IPS-15b (cell line): ENCODE results near the gene SKI.

Experiments
- H3K27me3 ChIP-seq: one replicate; pipeline ENCODE4 v1.6.1; 2013; ENCODE audit warnings: low read length; ENCODE audit not compliant: control insufficient read depth, insufficient read depth
- H3K36me3 ChIP-seq: one replicate; pipeline ENCODE4 v1.6.1; 2013; ENCODE audit warnings: low read length; ENCODE audit not compliant: control insufficient read depth, insufficient read depth
- H3K4me1 ChIP-seq: one replicate; pipeline ENCODE4 v1.6.1; 2013; ENCODE audit warnings: mild to moderate bottlenecking, low read length; ENCODE audit not compliant: control insufficient read depth, insufficient read depth
- H3K4me3 ChIP-seq: one replicate; pipeline ENCODE4 v1.5.1; 2013; ENCODE audit warnings: low read depth, low read length
- H3K9ac ChIP-seq: one replicate; pipeline ENCODE4 v1.6.1; 2013; ENCODE audit warnings: low read depth, mild to moderate bottlenecking, low read length
- H3K9me3 ChIP-seq: one replicate; pipeline ENCODE4 v1.6.1; 2013; ENCODE audit warnings: mild to moderate bottlenecking, low read length; ENCODE audit not compliant: control insufficient read depth, insufficient read depth

The SKI gene

DNA sequence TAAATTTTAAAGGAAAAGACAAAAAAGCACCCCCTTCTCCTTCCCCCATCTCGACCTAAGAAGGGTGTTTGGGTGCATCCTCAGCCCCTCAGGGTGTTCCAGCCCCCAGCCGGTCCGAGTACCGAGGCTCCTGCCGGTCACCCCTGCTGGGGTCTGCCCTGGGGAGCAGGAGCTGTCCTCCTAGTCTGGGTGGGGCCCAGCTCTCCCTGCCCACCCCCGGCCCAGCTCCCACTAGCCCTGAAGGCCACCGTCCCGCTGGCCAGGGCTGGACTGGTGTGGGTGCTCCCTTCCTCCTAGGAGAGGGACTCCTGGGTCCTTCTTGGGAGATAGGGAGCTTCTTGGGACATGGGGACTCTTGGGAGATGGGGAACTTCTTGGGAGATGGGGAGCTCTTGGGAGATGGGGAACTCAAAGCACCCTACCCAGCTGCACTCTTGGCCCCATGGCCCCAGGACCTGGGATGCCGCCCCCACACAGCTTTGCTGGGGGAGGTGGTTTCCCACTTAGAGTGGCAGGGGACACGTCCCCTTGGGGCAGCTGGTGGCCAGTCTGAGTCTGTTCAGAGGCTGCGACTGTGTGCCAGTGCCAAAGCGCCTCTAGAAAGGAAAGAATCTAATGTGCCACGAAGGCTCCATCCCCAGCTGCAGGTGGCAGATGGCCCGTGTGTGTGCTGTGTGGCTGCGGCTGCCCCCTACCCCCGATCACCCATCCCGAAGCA, 118.7 kb downstream of the SKI start:
- H3K27me3 ChIP-seq: no peaks in the 10 kb centered on the region
- peaks cover 2% of the 10 kb centered on the region for H3K36me3 ChIP-seq
- no peak overlapping the region for H3K4me3 ChIP-seq
- H3K4me1 ChIP-seq: no peaks in the 10 kb centered on the region
- H3K9ac ChIP-seq: no peak overlapping the region
- H3K9me3 ChIP-seq: no peaks in the 10 kb centered on the region

DNA sequence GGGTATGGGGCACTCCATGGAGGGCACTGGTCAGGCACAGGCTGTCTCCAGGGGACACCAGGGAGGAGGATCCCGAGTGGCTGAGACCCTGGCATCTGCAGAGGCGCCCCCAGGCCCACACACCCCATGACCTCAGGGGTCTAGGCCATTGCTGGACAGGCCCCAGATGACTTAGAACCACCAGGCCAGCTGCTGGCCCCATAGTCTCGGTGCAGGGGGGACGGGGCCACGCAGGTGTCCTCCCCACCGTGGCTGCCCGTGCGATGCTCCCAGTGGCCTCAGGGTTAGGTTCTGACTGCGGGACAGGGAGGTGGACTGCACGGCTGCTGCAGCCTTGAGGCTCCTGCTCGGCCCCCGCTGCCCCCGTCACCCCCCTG, 119.3 kb downstream of the SKI start:
- no peak overlapping the region for H3K9ac ChIP-seq
- no peaks in the 10 kb centered on the region for H3K9me3 ChIP-seq
- H3K4me1 ChIP-seq: no peaks in the 10 kb centered on the region
- peaks cover 2% of the 10 kb centered on the region for H3K36me3 ChIP-seq
- H3K27me3 ChIP-seq: no peaks in the 10 kb centered on the region
- H3K4me3 ChIP-seq: no peak overlapping the region

DNA sequence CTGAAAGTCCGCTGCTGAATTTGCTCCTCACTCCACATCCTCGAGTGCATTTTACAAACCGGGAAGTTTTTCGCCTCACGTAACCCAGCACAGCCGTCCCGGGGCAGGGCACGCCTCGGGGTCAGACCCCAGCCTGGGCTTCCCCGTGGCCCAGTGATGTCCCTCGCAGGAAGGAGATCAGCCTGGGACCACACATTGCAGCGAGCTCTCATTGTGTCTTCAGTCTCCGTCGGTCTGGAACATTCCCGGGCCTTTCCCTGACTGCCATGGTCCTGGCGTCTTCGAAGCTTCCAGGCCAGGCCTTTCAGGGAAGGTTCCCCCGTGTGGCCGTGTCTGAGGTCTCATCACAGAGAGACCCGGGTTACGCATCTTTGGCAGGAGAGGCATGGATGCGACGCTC, 119.8 kb downstream of the SKI start:
- Histone ChIP-seq H3K4me1 (no peaks in the 10 kb centered on the region), H3K27me3 (no peaks in the 10 kb centered on the region), H3K9me3 (no peaks in the 10 kb centered on the region), H3K4me3 (no peak overlapping the region), H3K9ac (no peak overlapping the region), H3K36me3 (peaks cover 2% of the 10 kb centered on the region)

DNA sequence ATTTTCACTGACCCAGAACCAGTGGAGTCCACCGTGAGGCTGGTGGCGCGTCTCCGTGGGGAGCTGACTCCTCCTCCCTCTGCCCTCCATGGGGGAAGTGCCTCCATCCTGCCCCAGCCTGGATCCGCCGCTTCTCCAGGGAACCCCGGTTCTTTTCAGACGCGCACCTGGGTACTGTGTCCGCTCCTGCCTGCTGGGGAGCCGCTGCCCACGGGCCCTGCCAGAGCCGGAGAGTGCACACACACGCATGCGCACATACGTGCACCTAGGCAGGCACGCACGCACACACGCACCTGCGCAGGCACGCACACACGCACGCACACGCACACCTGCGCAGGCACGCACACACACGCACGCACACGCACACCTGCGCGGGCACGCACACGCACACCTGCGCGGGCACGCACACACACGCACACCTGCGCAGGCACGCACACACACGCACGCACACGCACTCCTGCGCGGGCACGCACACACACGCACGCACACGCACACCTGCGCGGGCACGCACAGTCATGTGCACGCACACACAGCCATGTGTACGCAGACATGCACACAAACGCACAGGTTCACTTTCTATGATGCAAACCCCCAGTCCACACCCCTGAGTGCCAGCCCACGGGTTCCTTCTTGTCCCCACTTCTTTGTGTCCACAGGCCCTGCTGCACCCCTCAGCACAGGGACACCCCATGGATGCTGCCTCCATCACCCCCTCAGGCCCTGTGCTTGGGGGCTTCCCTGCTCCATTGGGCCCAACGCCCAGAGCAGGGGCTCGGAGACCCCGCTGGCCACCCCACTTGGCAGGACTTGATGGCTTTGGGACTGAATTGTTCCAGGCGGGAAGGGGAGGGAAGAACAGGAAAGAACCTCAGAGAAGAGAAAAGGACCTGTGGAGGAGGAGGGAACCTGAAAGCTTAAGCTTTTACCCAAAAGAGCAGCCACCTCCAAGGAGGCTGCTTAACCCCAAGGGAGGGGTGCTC, 120.5 kb downstream of the SKI start:
- H3K27me3 ChIP-seq: no peaks in the 10 kb centered on the region
- peaks cover 2% of the 10 kb centered on the region for H3K36me3 ChIP-seq
- no peak overlapping the region for H3K9ac ChIP-seq
- no peaks in the 10 kb centered on the region for H3K9me3 ChIP-seq
- H3K4me1 ChIP-seq: no peaks in the 10 kb centered on the region
- H3K4me3 ChIP-seq: no peak overlapping the region

DNA sequence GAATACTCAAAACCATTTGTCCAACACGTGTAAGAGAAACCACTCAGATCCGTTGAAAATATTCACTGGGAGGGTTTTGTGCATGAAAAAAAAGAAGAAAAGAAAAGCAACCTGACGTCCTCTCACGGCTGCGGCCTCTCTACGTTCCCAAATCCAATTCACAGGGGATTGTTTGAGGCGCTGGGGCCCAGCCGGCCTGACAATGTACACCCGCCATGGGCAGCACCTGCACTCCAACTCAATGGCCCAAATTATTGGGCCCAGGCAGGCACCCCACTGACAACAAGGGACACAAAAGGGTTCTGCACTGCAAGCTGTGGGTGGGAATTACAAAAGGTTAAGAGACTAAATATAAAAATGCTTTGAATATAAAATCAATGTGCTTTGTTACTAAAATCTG, 121.7 kb downstream of the SKI start:
- H3K9me3 ChIP-seq: no peaks in the 10 kb centered on the region
- H3K36me3 ChIP-seq: no peaks in the 10 kb centered on the region
- H3K4me3 ChIP-seq: no peak overlapping the region
- H3K4me1 ChIP-seq: no peaks in the 10 kb centered on the region
- no peak overlapping the region for H3K9ac ChIP-seq
- H3K27me3 ChIP-seq: no peaks in the 10 kb centered on the region

DNA sequence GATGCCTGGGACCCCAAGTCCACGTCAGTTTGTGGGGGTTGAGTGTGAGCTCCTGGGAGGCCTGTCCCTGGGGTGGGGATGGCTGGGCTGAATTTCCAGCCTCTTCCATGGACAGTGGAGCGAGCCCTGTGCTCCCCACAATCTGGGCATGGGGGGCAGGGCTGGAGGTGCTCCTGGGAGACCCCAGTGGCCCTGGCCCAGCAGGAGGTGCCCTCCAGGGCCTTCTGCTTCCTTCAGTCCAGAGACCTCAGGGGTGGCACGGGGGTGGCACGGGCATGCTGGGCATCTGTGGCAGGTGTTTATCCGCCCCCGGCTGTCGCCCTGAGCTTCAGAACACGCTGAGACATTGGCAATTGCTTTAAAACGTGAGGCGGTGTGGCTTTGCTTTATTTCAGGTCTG, 122.4 kb downstream of the SKI start:
- H3K4me1 ChIP-seq: no peaks in the 10 kb centered on the region
- no peaks in the 10 kb centered on the region for H3K27me3 ChIP-seq
- no peaks in the 10 kb centered on the region for H3K9me3 ChIP-seq
- H3K9ac ChIP-seq: no peak overlapping the region
- no peak overlapping the region for H3K4me3 ChIP-seq
- no peaks in the 10 kb centered on the region for H3K36me3 ChIP-seq

DNA sequence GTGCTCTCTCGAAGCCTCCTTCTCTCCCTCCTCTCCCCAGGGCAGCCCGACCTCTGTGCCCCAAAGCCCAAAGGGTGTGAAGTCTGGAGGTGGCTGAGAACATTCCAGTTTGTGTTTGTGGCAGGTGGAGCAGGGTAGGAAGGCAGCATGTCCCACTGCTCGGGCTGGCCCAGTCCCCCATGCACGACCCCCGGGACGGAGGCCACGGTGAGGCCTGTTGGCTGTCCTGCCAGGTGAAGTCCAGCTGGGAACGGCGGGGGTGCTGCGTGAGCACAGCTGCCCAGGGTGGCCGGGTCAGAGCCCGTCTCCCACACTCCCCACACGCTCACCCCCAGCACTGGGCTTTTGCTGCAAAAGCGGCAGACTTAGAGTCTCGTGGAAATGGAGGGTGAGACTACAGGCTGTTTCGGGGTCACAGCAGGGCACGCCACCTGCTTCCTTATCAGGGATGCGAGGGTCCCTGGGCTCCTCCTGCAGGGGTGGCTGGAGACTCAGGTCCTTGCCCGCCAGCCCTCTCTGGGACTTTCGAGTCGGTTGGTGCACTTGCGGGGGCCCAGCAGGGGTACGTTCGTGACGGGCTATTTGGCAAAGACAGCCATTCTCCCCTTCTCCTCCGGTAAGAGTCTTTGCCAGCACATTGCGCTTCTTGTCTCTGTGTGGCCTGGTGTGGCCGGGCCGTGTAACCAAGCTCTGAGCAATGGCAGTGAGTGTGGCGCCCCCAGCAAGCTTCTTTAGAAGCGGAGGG, 123.0 kb downstream of the SKI start:
- no peaks in the 10 kb centered on the region for H3K27me3 ChIP-seq
- no peaks in the 10 kb centered on the region for H3K9me3 ChIP-seq
- H3K9ac ChIP-seq: no peak overlapping the region
- no peaks in the 10 kb centered on the region for H3K4me1 ChIP-seq
- no peak overlapping the region for H3K4me3 ChIP-seq
- no peaks in the 10 kb centered on the region for H3K36me3 ChIP-seq

DNA sequence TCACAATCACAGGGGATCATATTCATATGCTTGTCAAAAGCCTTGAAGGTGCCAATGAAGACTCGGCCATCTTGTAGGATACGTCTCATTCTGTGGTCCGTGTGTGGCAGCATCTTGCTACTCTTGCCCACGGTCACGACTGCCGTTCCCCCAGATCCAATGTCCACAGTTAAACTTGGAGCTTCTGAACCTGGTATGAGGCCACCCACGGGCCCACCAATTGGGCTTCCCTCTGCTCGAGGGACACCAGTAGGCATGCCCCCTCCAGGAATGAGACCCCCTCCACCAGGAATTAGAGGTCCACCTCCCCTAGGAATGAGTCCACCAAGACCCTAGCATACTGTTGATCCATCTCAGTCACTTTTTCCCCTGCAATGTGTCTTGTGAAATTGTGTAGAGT, 123.6 kb downstream of the SKI start:
- Histone ChIP-seq H3K4me3 (no peak overlapping the region), H3K4me1 (no peaks in the 10 kb centered on the region), H3K27me3 (no peaks in the 10 kb centered on the region), H3K36me3 (no peaks in the 10 kb centered on the region), H3K9me3 (no peaks in the 10 kb centered on the region), H3K9ac (no peak overlapping the region)

DNA sequence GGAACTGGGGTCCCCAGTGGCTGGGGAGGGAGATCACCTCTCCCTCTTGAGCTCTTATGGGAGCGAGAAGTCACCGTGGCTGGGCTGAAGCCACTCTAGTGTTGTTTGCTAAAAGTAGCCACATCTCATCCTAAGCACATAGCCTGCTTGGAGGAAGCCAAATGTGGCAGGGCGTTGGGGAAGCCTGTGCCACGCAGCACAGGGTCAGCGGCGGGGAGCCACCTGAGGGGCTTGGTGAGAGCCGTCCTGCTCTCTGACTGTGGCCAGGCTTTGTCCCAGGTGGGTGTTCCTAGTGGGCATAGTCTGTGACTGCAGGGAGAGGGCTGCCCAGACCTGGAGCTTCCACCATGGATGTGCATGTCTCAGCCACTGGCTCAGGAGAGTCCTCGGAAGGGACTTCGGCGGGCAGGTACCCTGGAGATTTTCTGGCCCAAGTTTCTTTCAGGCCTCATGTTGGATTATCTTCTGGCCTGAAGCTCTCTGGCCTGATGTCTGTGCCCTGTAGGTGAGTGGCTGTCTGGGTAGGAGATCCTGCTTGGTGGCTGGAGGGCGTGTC, 124.3 kb downstream of the SKI start:
- no peak overlapping the region for H3K4me3 ChIP-seq
- H3K36me3 ChIP-seq: no peaks in the 10 kb centered on the region
- H3K4me1 ChIP-seq: no peaks in the 10 kb centered on the region
- H3K27me3 ChIP-seq: no peaks in the 10 kb centered on the region
- H3K9ac ChIP-seq: no peak overlapping the region
- no peaks in the 10 kb centered on the region for H3K9me3 ChIP-seq

DNA sequence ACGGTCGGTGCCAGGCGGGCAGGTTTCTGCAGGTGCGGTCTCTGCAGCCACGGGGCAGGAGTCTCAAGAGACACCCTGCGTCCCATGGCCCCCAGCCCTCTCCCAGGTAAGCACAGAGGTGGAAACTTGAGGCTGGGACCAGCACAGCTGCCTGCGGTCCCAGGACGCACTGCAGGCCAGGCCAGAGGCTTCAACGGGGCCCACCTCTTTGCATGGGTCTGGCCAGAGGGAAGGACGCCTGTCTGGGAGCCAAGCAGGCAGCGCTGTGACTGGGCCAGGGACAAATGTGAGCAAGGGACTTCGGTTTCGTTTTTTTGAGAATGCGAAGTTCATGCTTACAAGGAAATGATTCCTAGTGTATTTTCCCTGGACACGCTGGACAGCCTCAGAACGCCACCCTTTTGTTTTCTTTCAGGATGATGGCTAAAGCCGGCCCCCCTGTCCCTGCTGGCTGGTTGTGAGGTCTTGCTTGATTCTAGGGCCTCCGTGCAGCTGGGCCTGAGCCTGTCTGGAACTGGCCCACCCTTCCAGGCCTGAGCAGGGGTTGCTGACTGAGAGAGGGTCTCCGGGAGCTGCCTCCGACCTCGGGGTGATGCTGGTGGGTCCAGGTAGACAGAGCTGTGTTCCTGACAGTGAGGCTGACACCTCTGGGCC, 124.9 kb downstream of the SKI start:
- H3K4me1 ChIP-seq: no peaks in the 10 kb centered on the region
- no peaks in the 10 kb centered on the region for H3K9me3 ChIP-seq

More for the DNA sequence above, 124.9 kb downstream of the SKI start:
- Histone ChIP-seq H3K27me3 (no peaks in the 10 kb centered on the region), H3K4me3 (no peak overlapping the region), H3K9ac (no peak overlapping the region), H3K36me3 (no peaks in the 10 kb centered on the region)
